ENCODE data around the gene PICK1.

The PICK1 gene

DNA sequence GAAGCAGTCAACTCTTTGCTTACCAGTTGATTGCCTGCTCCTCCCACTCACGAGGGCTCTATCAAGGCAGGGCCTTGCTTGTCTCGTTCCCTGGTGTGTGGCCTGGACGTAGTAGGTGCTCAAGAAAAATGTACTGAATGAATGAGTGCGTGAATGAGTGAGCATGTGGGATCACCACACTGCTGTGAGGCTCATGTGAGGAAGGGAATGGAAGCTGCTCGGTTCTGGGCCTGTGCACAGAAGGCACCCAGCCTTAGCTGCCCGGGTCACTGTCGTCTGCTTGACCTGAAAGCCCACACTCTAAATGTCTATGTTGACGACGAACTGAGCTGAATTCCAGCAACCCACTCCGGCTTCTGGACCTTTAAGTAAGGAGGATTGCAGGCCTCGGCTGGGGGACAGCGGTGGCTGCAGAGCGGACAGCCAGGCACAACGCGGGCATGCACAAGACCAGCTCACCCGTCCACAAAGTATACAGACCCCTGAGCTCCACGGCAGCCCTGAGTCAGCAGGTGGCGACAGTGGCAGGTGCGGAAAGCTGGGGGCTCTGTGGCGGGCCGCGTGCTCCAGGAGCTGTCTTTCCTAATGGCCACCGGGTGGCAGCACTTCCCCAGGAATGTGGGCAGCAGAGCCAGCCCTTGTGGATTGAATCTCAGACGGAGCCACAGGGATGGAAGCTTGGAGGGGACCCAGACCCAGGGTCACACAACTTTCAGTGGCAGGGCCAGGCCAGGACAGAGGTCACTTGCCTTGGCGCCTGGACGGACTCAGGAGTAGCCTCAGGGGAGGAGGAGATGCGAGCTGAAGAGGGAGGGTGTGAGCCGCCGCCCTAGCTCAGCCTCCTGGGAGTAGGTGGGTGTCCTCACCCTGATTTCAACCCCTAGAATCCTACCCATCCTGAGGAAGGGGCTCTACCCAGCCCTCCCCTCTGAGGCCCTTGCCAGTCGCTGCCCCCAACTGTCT lies 5.0 kb upstream of the PICK1 start (continued):
- TF ChIP-seq, protein P1, sequence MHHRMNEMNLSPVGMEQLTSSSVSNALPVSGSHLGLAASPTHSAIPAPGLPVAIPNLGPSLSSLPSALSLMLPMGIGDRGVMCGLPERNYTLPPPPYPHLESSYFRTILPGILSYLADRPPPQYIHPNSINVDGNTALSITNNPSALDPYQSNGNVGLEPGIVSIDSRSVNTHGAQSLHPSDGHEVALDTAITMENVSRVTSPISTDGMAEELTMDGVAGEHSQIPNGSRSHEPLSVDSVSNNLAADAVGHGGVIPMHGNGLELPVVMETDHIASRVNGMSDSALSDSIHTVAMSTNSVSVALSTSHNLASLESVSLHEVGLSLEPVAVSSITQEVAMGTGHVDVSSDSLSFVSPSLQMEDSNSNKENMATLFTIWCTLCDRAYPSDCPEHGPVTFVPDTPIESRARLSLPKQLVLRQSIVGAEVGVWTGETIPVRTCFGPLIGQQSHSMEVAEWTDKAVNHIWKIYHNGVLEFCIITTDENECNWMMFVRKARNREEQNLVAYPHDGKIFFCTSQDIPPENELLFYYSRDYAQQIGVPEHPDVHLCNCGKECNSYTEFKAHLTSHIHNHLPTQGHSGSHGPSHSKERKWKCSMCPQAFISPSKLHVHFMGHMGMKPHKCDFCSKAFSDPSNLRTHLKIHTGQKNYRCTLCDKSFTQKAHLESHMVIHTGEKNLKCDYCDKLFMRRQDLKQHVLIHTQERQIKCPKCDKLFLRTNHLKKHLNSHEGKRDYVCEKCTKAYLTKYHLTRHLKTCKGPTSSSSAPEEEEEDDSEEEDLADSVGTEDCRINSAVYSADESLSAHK (tag by site-specific recombination; IDR thresholded peaks at IDR 0.05): no peak
- 0 out of 2 replicates have a peak, but pooled peaks have one; percentile 33 for TF ChIP-seq ZBTB8A (tag by site-specific recombination; IDR thresholded peaks at IDR 0.05)
- TF ChIP-seq EGR2 (tag by site-specific recombination; IDR thresholded peaks at IDR 0.05; ENCODE audit: low read depth): peak; percentile 3; the same call in 1 of the 2 replicates
- TF ChIP-seq ZXDB (tag by site-specific recombination; IDR thresholded peaks at IDR 0.05): 0 out of 2 replicates have a peak, but pooled peaks have one; percentile 23
- no peak for TF ChIP-seq ZNF76 (tag by site-specific recombination; IDR thresholded peaks at IDR 0.05; ENCODE audit: borderline replicate concordance, low read depth)
- peak; percentile 28; the same call in 1 of the 2 replicates for TF ChIP-seq ZNF394 (tag by site-specific recombination; IDR thresholded peaks at IDR 0.05; ENCODE audit: borderline replicate concordance)
- TF ChIP-seq, protein P2, sequence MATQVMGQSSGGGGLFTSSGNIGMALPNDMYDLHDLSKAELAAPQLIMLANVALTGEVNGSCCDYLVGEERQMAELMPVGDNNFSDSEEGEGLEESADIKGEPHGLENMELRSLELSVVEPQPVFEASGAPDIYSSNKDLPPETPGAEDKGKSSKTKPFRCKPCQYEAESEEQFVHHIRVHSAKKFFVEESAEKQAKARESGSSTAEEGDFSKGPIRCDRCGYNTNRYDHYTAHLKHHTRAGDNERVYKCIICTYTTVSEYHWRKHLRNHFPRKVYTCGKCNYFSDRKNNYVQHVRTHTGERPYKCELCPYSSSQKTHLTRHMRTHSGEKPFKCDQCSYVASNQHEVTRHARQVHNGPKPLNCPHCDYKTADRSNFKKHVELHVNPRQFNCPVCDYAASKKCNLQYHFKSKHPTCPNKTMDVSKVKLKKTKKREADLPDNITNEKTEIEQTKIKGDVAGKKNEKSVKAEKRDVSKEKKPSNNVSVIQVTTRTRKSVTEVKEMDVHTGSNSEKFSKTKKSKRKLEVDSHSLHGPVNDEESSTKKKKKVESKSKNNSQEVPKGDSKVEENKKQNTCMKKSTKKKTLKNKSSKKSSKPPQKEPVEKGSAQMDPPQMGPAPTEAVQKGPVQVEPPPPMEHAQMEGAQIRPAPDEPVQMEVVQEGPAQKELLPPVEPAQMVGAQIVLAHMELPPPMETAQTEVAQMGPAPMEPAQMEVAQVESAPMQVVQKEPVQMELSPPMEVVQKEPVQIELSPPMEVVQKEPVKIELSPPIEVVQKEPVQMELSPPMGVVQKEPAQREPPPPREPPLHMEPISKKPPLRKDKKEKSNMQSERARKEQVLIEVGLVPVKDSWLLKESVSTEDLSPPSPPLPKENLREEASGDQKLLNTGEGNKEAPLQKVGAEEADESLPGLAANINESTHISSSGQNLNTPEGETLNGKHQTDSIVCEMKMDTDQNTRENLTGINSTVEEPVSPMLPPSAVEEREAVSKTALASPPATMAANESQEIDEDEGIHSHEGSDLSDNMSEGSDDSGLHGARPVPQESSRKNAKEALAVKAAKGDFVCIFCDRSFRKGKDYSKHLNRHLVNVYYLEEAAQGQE (tag by site-specific recombination; IDR thresholded peaks at IDR 0.05): no peak
- TF ChIP-seq, protein P3, sequence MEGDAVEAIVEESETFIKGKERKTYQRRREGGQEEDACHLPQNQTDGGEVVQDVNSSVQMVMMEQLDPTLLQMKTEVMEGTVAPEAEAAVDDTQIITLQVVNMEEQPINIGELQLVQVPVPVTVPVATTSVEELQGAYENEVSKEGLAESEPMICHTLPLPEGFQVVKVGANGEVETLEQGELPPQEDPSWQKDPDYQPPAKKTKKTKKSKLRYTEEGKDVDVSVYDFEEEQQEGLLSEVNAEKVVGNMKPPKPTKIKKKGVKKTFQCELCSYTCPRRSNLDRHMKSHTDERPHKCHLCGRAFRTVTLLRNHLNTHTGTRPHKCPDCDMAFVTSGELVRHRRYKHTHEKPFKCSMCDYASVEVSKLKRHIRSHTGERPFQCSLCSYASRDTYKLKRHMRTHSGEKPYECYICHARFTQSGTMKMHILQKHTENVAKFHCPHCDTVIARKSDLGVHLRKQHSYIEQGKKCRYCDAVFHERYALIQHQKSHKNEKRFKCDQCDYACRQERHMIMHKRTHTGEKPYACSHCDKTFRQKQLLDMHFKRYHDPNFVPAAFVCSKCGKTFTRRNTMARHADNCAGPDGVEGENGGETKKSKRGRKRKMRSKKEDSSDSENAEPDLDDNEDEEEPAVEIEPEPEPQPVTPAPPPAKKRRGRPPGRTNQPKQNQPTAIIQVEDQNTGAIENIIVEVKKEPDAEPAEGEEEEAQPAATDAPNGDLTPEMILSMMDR (tag by site-specific recombination; IDR thresholded peaks at IDR 0.05): peak; percentile 97
- TF ChIP-seq ZBTB10 (tag by site-specific recombination; IDR thresholded peaks at IDR 0.05): 0 out of 2 replicates have a peak, but pooled peaks have one; percentile 31
- TF ChIP-seq, protein P4, sequence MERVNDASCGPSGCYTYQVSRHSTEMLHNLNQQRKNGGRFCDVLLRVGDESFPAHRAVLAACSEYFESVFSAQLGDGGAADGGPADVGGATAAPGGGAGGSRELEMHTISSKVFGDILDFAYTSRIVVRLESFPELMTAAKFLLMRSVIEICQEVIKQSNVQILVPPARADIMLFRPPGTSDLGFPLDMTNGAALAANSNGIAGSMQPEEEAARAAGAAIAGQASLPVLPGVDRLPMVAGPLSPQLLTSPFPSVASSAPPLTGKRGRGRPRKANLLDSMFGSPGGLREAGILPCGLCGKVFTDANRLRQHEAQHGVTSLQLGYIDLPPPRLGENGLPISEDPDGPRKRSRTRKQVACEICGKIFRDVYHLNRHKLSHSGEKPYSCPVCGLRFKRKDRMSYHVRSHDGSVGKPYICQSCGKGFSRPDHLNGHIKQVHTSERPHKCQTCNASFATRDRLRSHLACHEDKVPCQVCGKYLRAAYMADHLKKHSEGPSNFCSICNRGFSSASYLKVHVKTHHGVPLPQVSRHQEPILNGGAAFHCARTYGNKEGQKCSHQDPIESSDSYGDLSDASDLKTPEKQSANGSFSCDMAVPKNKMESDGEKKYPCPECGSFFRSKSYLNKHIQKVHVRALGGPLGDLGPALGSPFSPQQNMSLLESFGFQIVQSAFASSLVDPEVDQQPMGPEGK (tag by site-specific recombination; IDR thresholded peaks at IDR 0.05): peak; percentile 88
- peak; percentile 96 for TF ChIP-seq ZNF654 (tag by site-specific recombination; IDR thresholded peaks at IDR 0.05; ENCODE audit: low read depth)
- 0 out of 2 replicates have a peak, but pooled peaks have one; percentile 24 for TF ChIP-seq ZNF24 (tag by site-specific recombination; IDR thresholded peaks at IDR 0.05)
- TF ChIP-seq ZEB2 (tag by site-specific recombination; IDR thresholded peaks at IDR 0.05): peak; percentile 47; the same call in 1 of the 2 replicates
- peak; percentile 48; the same call in 1 of the 2 replicates for TF ChIP-seq SCRT2 (tag by site-specific recombination; IDR thresholded peaks at IDR 0.05)
- peak; percentile 76; the same call in 1 of the 2 replicates for TF ChIP-seq ZNF2 (tag by site-specific recombination; IDR thresholded peaks at IDR 0.05)
- peak; percentile 66 for TF ChIP-seq ZNF335 (tag by site-specific recombination; conservative IDR thresholded peaks at IDR 0.05)
- TF ChIP-seq ZNF140 (tag by site-specific recombination; IDR thresholded peaks at IDR 0.05): no peak
- 0 out of 2 replicates have a peak, but pooled peaks have one; percentile 31 for TF ChIP-seq OSR2 (tag by site-specific recombination; IDR thresholded peaks at IDR 0.05)
- TF ChIP-seq KLF17 (tag by site-specific recombination; IDR thresholded peaks at IDR 0.05): peak; percentile 66; the same call in 1 of the 2 replicates
